HEK293 (cell line): ENCODE data around the gene CNST.

Source experiments
- CTCF ChIA-PET: fragments of 350-600 bp; formaldehyde crosslinking; extraction: SDS; loops from one replicate; lab custom pipeline; 2021; ENCODE audit warnings: antibody characterized with exemption; lab: Yijun Ruan, JAX
- POLR2A ChIA-PET: fragments of 300-600 bp; formaldehyde crosslinking; extraction: SDS; loops from one replicate; lab custom pipeline; 2020; ENCODE audit warnings: antibody characterized with exemption, inconsistent platforms; lab: Yijun Ruan, JAX
- H3K27ac ChIP-seq: fragments of 200-500 bp; sonication (Bioruptor generic); 2 replicates; pipeline ENCODE4 v1.5.1; 2014; ENCODE audit warnings: low read depth, low read length, control low read depth, inconsistent platforms; ENCODE audit errors: extremely low read depth
- H3K36me3 ChIP-seq, 2 experiments: fragments of 200-500 bp in 1 of 2; sonication (Bioruptor generic) in 1 of 2; 1 replicate in 1 of 2; 2 replicates in 1 of 2; pipeline ENCODE4 v1.5.1; 2014 to 2017; ENCODE audit warnings: inconsistent platforms in 2 of 2, low read length in 2 of 2; ENCODE audit not compliant: control insufficient read depth in 2 of 2, insufficient read depth in 1 of 2
- H3K4me1 ChIP-seq: fragments of 200-500 bp; sonication (Bioruptor generic); 2 replicates; pipeline ENCODE4 v1.5.1; 2014; ENCODE audit warnings: mild to moderate bottlenecking, low read length, inconsistent platforms; ENCODE audit not compliant: control insufficient read depth, insufficient read depth
- H3K4me3 ChIP-seq: 2 replicates; pipeline ENCODE4 v1.5.1; 2011; ENCODE audit warnings: low read depth, mild to moderate bottlenecking, control low read depth, low read length, moderate library complexity
- H3K9me3 ChIP-seq: fragments of 200-500 bp; sonication (Bioruptor generic); 2 replicates; pipeline ENCODE4 v1.5.1; 2014; ENCODE audit warnings: low read depth, low read length, inconsistent platforms; ENCODE audit not compliant: control insufficient read depth, insufficient read depth
- BCL11B ChIP-seq: fragments of 450-650 bp; formaldehyde crosslinking; IDR thresholded peaks from 2 replicates; pipeline ENCODE4 v1.5.1; 2016; ENCODE audit warnings: low read depth, missing biosample characterization, missing genetic modification characterization
- GLI2 ChIP-seq: fragments of 450-650 bp; formaldehyde crosslinking; IDR thresholded peaks from 2 replicates; pipeline ENCODE4; 2017; ENCODE audit warnings: missing biosample characterization, missing genetic modification characterization, low read depth, borderline replicate concordance
- KLF10 ChIP-seq: fragments of 450-650 bp; IDR thresholded peaks from 2 replicates; pipeline ENCODE4 v1.5.1; 2018; ENCODE audit warnings: missing biosample characterization, mild to moderate bottlenecking, missing genetic modification characterization
- MZF1 ChIP-seq: fragments of 450-650 bp; formaldehyde crosslinking; IDR thresholded peaks from 2 replicates; pipeline ENCODE4 v1.5.1; 2017; ENCODE audit warnings: missing biosample characterization, missing genetic modification characterization, borderline replicate concordance
- OVOL3 ChIP-seq: fragments of 450-650 bp; formaldehyde crosslinking; IDR thresholded peaks from 2 replicates; pipeline ENCODE4 v1.5.1; 2016; ENCODE audit warnings: missing biosample characterization, missing genetic modification characterization
- SCRT2 ChIP-seq: fragments of 450-650 bp; formaldehyde crosslinking; IDR thresholded peaks from 2 replicates; pipeline ENCODE4 v1.5.1; 2016; ENCODE audit warnings: missing biosample characterization, missing genetic modification characterization
- SP2 ChIP-seq: fragments of 450-650 bp; formaldehyde crosslinking; IDR thresholded peaks from 2 replicates; pipeline ENCODE4 v1.5.1; 2016; ENCODE audit warnings: missing biosample characterization, missing genetic modification characterization
- YY1 ChIP-seq: fragments of 450-650 bp; formaldehyde crosslinking; IDR thresholded peaks from 2 replicates; pipeline ENCODE4 v1.5.1; 2018; ENCODE audit warnings: missing biosample characterization, missing genetic modification characterization
- ZBTB1 ChIP-seq: fragments of 450-650 bp; formaldehyde crosslinking; IDR thresholded peaks from 2 replicates; pipeline ENCODE4 v1.5.1; 2016; ENCODE audit warnings: missing biosample characterization, missing genetic modification characterization
- ZBTB7A ChIP-seq: fragments of 450-650 bp; formaldehyde crosslinking; IDR thresholded peaks from 2 replicates; pipeline ENCODE4 v1.5.1; 2016; ENCODE audit warnings: low read depth, missing biosample characterization, missing genetic modification characterization
- ZNF132 ChIP-seq: fragments of 450-650 bp; formaldehyde crosslinking; IDR thresholded peaks from 2 replicates; pipeline ENCODE4 v1.5.1; 2017; ENCODE audit warnings: missing biosample characterization, missing genetic modification characterization, borderline replicate concordance
- ZNF146 ChIP-seq: fragments of 450-650 bp; formaldehyde crosslinking; IDR thresholded peaks from 2 replicates; pipeline ENCODE4 v1.5.1; 2016; ENCODE audit warnings: missing biosample characterization, missing genetic modification characterization
- ZNF169 ChIP-seq: fragments of 450-650 bp; formaldehyde crosslinking; IDR thresholded peaks from 2 replicates; pipeline ENCODE4 v1.5.1; 2016; ENCODE audit warnings: missing biosample characterization, missing genetic modification characterization
- ZNF223 ChIP-seq: fragments of 450-650 bp; formaldehyde crosslinking; IDR thresholded peaks from 2 replicates; pipeline ENCODE4 v1.5.1; 2016; ENCODE audit warnings: missing biosample characterization, missing genetic modification characterization
- ZNF585B ChIP-seq: fragments of 450-650 bp; formaldehyde crosslinking; IDR thresholded peaks from 2 replicates; pipeline ENCODE4 v1.5.1; 2016; ENCODE audit warnings: missing biosample characterization, missing genetic modification characterization
- ZNF660 ChIP-seq: fragments of 450-650 bp; IDR thresholded peaks from 2 replicates; pipeline ENCODE4 v1.5.1; 2018; ENCODE audit warnings: missing biosample characterization, mild to moderate bottlenecking, missing genetic modification characterization
- ZNF792 ChIP-seq: fragments of 450-650 bp; formaldehyde crosslinking; IDR thresholded peaks from 2 replicates; pipeline ENCODE4 v1.5.1; 2016; ENCODE audit warnings: missing biosample characterization, missing genetic modification characterization
- ZSCAN5A ChIP-seq: fragments of 450-650 bp; formaldehyde crosslinking; IDR thresholded peaks from 2 replicates; pipeline ENCODE4 v1.5.1; 2016; ENCODE audit warnings: missing biosample characterization, missing genetic modification characterization
- TF ChIP-seq, protein P1 (sequence below): fragments of 450-650 bp; formaldehyde crosslinking; IDR thresholded peaks from 2 replicates; pipeline ENCODE4 v1.5.0; 2017; ENCODE audit warnings: missing biosample characterization, missing genetic modification characterization, borderline replicate concordance
- TF ChIP-seq, protein P2 (sequence below): fragments of 450-650 bp; formaldehyde crosslinking; optimal IDR thresholded peaks from 2 replicates; pipeline ENCODE3; 2016; ENCODE audit warnings: missing biosample characterization, mild to moderate bottlenecking, missing genetic modification characterization
- TF ChIP-seq, protein P3 (sequence below): fragments of 450-650 bp; formaldehyde crosslinking; IDR thresholded peaks from 2 replicates; pipeline ENCODE4 v1.5.1; 2016; ENCODE audit warnings: missing biosample characterization, missing genetic modification characterization
- TF ChIP-seq, protein P4 (sequence below): fragments of 450-650 bp; IDR thresholded peaks from 2 replicates; pipeline ENCODE4 v1.5.1; 2018; ENCODE audit warnings: missing biosample characterization, mild to moderate bottlenecking, missing genetic modification characterization
- TF ChIP-seq, protein P5 (sequence below): fragments of 450-650 bp; formaldehyde crosslinking; IDR thresholded peaks from 2 replicates; pipeline ENCODE4; 2016; ENCODE audit warnings: missing biosample characterization, missing genetic modification characterization

CNST gene

GRCh38 chr1:246595146-246595545 is 28.9 kb downstream of the CNST start:
- Histone ChIP-seq H3K27ac (no peak overlapping the region), H3K9me3 (no peaks in the 10 kb centered on the region), H3K36me3 (peaks cover 0 to 3% of the 10 kb centered on the region in 2 experiments; a peak in 1 of 3 replicates), H3K4me3 (no peak overlapping the region), H3K4me1 (no peaks in the 10 kb centered on the region)
- POLR2A ChIA-PET = no interaction called here
- CTCF ChIA-PET = no interaction called here
- TF ChIP-seq OVOL3 (tag by site-specific recombination) = no peak

DNA sequence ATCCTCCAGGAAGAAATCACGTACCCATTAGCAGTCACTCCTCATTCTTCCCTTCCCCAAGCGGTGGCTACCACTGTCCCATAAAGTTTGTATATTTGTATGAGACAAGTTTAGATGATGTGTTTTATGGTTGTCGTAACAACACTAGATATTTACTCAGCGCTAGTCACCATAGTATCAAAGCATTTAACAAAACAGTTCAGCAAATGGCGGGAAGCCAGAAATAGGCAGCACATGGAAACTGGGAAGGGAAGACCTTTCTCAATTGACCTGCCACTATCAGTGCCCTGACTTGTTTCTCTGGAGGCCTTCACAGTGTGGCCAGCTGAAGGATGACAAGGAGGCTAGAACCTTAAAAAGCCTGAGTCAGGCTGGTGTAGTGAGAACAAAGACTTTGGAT is 31.1 kb downstream of the CNST start:
- Histone ChIP-seq H3K4me1 (no peaks in the 10 kb centered on the region), H3K9me3 (no peaks in the 10 kb centered on the region), H3K4me3 (no peak overlapping the region), H3K36me3 (no peaks in the 10 kb centered on the region), H3K27ac (no peak overlapping the region)
- TF ChIP-seq ZBTB7A (tag by site-specific recombination) (no peak), MZF1 (tag by site-specific recombination) (peak; percentile 87; the same call in 1 of the 2 replicates)
- ChIA-PET POLR2A (no interaction called here), CTCF (no interaction called here)

- CTCF ChIA-PET = no interaction called here
Measured at GRCh38 chr1:246597971-246598370, 31.7 kb downstream of the CNST start.

More at GRCh38 chr1:246597971-246598370, 31.7 kb downstream of the CNST start:
- no peaks in the 10 kb centered on the region for H3K9me3 ChIP-seq
- H3K4me1 ChIP-seq = no peaks in the 10 kb centered on the region
- H3K36me3 ChIP-seq = no peaks in the 10 kb centered on the region
- POLR2A ChIA-PET = no interaction called here
- H3K27ac ChIP-seq = no peak overlapping the region
- TF ChIP-seq GLI2 (tag by site-specific recombination) (no peak), ZNF169 (tag by site-specific recombination) (no peak), ZSCAN5A (tag by site-specific recombination) (no peak), BCL11B (no peak), ZNF146 (tag by site-specific recombination) (no peak), ZNF223 (tag by site-specific recombination) (no peak), SCRT2 (tag by site-specific recombination) (no peak), ZNF132 (tag by site-specific recombination) (no peak), KLF10 (tag by site-specific recombination) (no peak), ZNF585B (tag by site-specific recombination) (no peak), SP2 (tag by site-specific recombination) (no peak), YY1 (tag by site-specific recombination) (no peak), ZNF660 (tag by site-specific recombination) (no peak), ZNF792 (tag by site-specific recombination) (no peak), ZBTB1 (tag by site-specific recombination) (no peak)
- TF ChIP-seq, protein P1, sequence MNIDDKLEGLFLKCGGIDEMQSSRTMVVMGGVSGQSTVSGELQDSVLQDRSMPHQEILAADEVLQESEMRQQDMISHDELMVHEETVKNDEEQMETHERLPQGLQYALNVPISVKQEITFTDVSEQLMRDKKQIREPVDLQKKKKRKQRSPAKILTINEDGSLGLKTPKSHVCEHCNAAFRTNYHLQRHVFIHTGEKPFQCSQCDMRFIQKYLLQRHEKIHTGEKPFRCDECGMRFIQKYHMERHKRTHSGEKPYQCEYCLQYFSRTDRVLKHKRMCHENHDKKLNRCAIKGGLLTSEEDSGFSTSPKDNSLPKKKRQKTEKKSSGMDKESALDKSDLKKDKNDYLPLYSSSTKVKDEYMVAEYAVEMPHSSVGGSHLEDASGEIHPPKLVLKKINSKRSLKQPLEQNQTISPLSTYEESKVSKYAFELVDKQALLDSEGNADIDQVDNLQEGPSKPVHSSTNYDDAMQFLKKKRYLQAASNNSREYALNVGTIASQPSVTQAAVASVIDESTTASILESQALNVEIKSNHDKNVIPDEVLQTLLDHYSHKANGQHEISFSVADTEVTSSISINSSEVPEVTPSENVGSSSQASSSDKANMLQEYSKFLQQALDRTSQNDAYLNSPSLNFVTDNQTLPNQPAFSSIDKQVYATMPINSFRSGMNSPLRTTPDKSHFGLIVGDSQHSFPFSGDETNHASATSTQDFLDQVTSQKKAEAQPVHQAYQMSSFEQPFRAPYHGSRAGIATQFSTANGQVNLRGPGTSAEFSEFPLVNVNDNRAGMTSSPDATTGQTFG (tag by site-specific recombination) = no peak
- TF ChIP-seq, protein P2, sequence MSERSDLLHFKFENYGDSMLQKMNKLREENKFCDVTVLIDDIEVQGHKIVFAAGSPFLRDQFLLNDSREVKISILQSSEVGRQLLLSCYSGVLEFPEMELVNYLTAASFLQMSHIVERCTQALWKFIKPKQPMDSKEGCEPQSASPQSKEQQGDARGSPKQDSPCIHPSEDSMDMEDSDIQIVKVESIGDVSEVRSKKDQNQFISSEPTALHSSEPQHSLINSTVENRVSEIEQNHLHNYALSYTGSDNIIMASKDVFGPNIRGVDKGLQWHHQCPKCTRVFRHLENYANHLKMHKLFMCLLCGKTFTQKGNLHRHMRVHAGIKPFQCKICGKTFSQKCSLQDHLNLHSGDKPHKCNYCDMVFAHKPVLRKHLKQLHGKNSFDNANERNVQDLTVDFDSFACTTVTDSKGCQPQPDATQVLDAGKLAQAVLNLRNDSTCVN (tag by site-specific recombination) = no peak
- TF ChIP-seq, protein P3, sequence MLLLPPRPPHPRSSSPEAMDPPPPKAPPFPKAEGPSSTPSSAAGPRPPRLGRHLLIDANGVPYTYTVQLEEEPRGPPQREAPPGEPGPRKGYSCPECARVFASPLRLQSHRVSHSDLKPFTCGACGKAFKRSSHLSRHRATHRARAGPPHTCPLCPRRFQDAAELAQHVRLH (tag by site-specific recombination) = no peak
- TF ChIP-seq, protein P4, sequence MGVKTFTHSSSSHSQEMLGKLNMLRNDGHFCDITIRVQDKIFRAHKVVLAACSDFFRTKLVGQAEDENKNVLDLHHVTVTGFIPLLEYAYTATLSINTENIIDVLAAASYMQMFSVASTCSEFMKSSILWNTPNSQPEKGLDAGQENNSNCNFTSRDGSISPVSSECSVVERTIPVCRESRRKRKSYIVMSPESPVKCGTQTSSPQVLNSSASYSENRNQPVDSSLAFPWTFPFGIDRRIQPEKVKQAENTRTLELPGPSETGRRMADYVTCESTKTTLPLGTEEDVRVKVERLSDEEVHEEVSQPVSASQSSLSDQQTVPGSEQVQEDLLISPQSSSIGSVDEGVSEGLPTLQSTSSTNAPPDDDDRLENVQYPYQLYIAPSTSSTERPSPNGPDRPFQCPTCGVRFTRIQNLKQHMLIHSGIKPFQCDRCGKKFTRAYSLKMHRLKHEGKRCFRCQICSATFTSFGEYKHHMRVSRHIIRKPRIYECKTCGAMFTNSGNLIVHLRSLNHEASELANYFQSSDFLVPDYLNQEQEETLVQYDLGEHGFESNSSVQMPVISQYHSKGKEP (tag by site-specific recombination) = no peak
- TF ChIP-seq, protein P5, sequence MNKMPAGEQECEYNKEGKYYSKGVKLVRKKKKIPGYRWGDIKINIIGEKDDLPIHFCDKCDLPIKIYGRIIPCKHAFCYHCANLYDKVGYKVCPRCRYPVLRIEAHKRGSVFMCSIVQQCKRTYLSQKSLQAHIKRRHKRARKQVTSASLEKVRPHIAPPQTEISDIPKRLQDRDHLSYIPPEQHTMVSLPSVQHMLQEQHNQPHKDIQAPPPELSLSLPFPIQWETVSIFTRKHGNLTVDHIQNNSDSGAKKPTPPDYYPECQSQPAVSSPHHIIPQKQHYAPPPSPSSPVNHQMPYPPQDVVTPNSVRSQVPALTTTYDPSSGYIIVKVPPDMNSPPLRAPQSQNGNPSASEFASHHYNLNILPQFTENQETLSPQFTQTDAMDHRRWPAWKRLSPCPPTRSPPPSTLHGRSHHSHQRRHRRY (tag by site-specific recombination) = no peak
- H3K4me3 ChIP-seq = no peak overlapping the region
